H1 (cell line): Measurements from ENCODE around the gene ADCY1. TPM values are rescaled to one million over a fixed set of nuclear protein-coding genes. Genes with fewer than 3 reads are reported as not detected.
A peak's percentile ranks its signal among the peaks of the same experiment; 100 is the strongest.

Experiments
- CTCF ChIA-PET: fragments of 300-600 bp; sonication (Branson Sonifier 250); formaldehyde crosslinking; loops from one replicate; lab custom pipeline; 2021; ENCODE audit not compliant: partially characterized antibody; lab: Charles Lee
- POLR2A ChIA-PET: fragments of 300-600 bp; sonication (Branson Sonifier 250); formaldehyde crosslinking; loops from one replicate; lab custom pipeline; 2021; ENCODE audit warnings: inconsistent platforms; ENCODE audit not compliant: partially characterized antibody; lab: Charles Lee
- DNase-seq, 2 experiments: peaks; one replicate each; pipeline versions ENCODE4 v3.0.0 to v3.0.0-alpha.2; 2010 to 2022; ENCODE audit warnings: low spot score in 2 of 2, low read depth in 1 of 2, mixed read lengths in 1 of 2
- FAIRE-seq: peaks from 2 replicates; lab custom pipeline; 2011; peaks lifted over from hg19 to GRCh38; lab: Jason Lieb, UNC
- H2AFZ ChIP-seq: 2 replicates; pipeline ENCODE4 v1.8.1; 2012; ENCODE audit warnings: low read length, inconsistent platforms
- H2AK5ac ChIP-seq: 2 replicates; pipeline ENCODE4 v1.6.1; 2013; ENCODE audit warnings: low read depth, low read length
- H2BK120ac ChIP-seq: replicated peaks from 2 replicates; pipeline ENCODE3; 2013; ENCODE audit warnings: low read depth, low read length, inconsistent platforms
- H2BK12ac ChIP-seq: 2 replicates; pipeline ENCODE4 v1.6.1; 2013; ENCODE audit warnings: low read depth, low read length
- H2BK15ac ChIP-seq: 2 replicates; pipeline ENCODE4 v1.6.1; 2013; ENCODE audit warnings: low read length
- H2BK20ac ChIP-seq: 2 replicates; pipeline ENCODE4 v1.6.1; 2013; ENCODE audit warnings: low read length
- H2BK5ac ChIP-seq: 2 replicates; pipeline ENCODE4 v1.6.1; 2013; ENCODE audit warnings: low read depth, low read length
- H3K14ac ChIP-seq: 2 replicates; pipeline ENCODE4 v1.6.1; 2013; ENCODE audit warnings: inconsistent platforms; ENCODE audit not compliant: insufficient read length
- H3K18ac ChIP-seq: 2 replicates; pipeline ENCODE4 v1.6.1; 2013; ENCODE audit warnings: low read length; ENCODE audit errors: extremely low read depth
- H3K23ac ChIP-seq: 2 replicates; pipeline ENCODE4 v1.6.1; 2013; ENCODE audit warnings: inconsistent platforms; ENCODE audit not compliant: insufficient read length
- H3K23me2 ChIP-seq: 2 replicates; pipeline ENCODE4 v1.6.1; 2013; ENCODE audit warnings: low read depth, low read length
- H3K27ac ChIP-seq: 2 replicates; pipeline ENCODE4 v1.6.1; 2011; ENCODE audit warnings: low read depth, low read length, inconsistent platforms
- H3K27me3 ChIP-seq, 4 experiments: replicated peaks in 1 of 4; 1 replicate in 1 of 4; 2 replicates in 3 of 4; pipeline versions ENCODE4 v1.6.1 to v1.8.1; 2011 to 2013; ENCODE audit warnings: low read length in 3 of 4, mild to moderate bottlenecking in 3 of 4, inconsistent platforms in 2 of 4, mixed read lengths in 2 of 4, moderate library complexity in 1 of 4; ENCODE audit not compliant: control insufficient read depth in 3 of 4, insufficient read depth in 3 of 4; ENCODE audit errors: extremely low read depth in 1 of 4
- H3K36me3 ChIP-seq, 4 experiments: 2 replicates each; pipeline versions ENCODE4 v1.6.1 to v1.8.1; 2011 to 2013; ENCODE audit warnings: mild to moderate bottlenecking in 4 of 4, low read length in 3 of 4, moderate library complexity in 2 of 4, control low read depth in 1 of 4, inconsistent platforms in 1 of 4; ENCODE audit not compliant: insufficient read depth in 4 of 4, control insufficient read depth in 2 of 4
- H3K4ac ChIP-seq: replicated peaks from 2 replicates; pipeline ENCODE3; 2013; ENCODE audit warnings: low read length, low read depth, mixed read lengths, inconsistent platforms; ENCODE audit not compliant: insufficient read length
- H3K4me1 ChIP-seq, 4 experiments: replicated peaks in 1 of 4; 1 replicate in 1 of 4; 2 replicates in 3 of 4; pipeline versions ENCODE4 v1.6.1 to v1.8.1; 2011 to 2013; ENCODE audit warnings: low read length in 3 of 4, inconsistent platforms in 2 of 4, mixed read lengths in 1 of 4; ENCODE audit not compliant: insufficient read depth in 4 of 4, control insufficient read depth in 3 of 4
- H3K4me2 ChIP-seq, 2 experiments: 2 replicates each; pipeline versions ENCODE4 v1.6.1 to v1.8.1; 2011 to 2013; ENCODE audit warnings: low read depth in 2 of 2, low read length in 2 of 2, control low read depth in 1 of 2, inconsistent platforms in 1 of 2, mild to moderate bottlenecking in 1 of 2; ENCODE audit not compliant: insufficient read depth in 1 of 2
- H3K4me3 ChIP-seq, 4 experiments: fragments of 200-600, 300-600 bp in 1 of 4; sonication (generic), shearing (Covaris generic), sonication (Bioruptor Twin) in 1 of 4; 2 replicates each; pipeline versions ENCODE4 v1.5.1 to v1.8.1; 2011 to 2016; ENCODE audit warnings: low read length in 4 of 4, low read depth in 3 of 4, control low read depth in 2 of 4, inconsistent platforms in 2 of 4, mild to moderate bottlenecking in 2 of 4, mixed read lengths in 1 of 4, moderate library complexity in 1 of 4; ENCODE audit not compliant: insufficient read depth in 2 of 4; ENCODE audit errors: extremely low read depth in 1 of 4
- H3K56ac ChIP-seq: replicated peaks from 2 replicates; pipeline ENCODE3; 2013; ENCODE audit warnings: low read depth, mild to moderate bottlenecking, mixed read lengths, low read length, inconsistent platforms; ENCODE audit not compliant: insufficient read length
- H3K79me1 ChIP-seq: 2 replicates; pipeline ENCODE4 v1.6.1; 2013; ENCODE audit warnings: low read depth, low read length, control low read depth
- H3K79me2 ChIP-seq, 2 experiments: 2 replicates each; pipeline versions ENCODE4 v1.6.1 to v1.8.1; 2012 to 2013; ENCODE audit warnings: low read length in 2 of 2, mild to moderate bottlenecking in 2 of 2, inconsistent platforms in 1 of 2; ENCODE audit not compliant: insufficient read depth in 2 of 2, control insufficient read depth in 1 of 2
- H3K9ac ChIP-seq, 4 experiments: replicated peaks in 1 of 4; 1 replicate in 1 of 4; 2 replicates in 3 of 4; pipeline versions ENCODE4 v1.6.1 to v1.8.1; 2011 to 2013; ENCODE audit warnings: low read depth in 3 of 4, low read length in 3 of 4, control low read depth in 2 of 4, mild to moderate bottlenecking in 2 of 4, moderate library complexity in 2 of 4, inconsistent platforms in 1 of 4; ENCODE audit errors: extremely low read depth in 1 of 4
- H3K9me3 ChIP-seq, 2 experiments: 2 replicates each; pipeline versions ENCODE4 v1.6.1 to v1.8.1; 2012 to 2013; ENCODE audit warnings: mild to moderate bottlenecking in 2 of 2, moderate library complexity in 2 of 2, control low read depth in 1 of 2, inconsistent platforms in 1 of 2, low read depth in 1 of 2, low read length in 1 of 2, mixed read lengths in 1 of 2; ENCODE audit not compliant: insufficient read depth in 2 of 2
- H4K20me1 ChIP-seq, 2 experiments: replicated peaks in 1 of 2; 2 replicates each; pipeline versions ENCODE3 to v1.8.1; 2011 to 2013; ENCODE audit warnings: inconsistent platforms in 2 of 2, low read length in 2 of 2, mild to moderate bottlenecking in 1 of 2; ENCODE audit not compliant: insufficient read depth in 2 of 2, control insufficient read depth in 1 of 2
- H4K5ac ChIP-seq: 2 replicates; pipeline ENCODE4 v1.6.1; 2013; ENCODE audit warnings: low read length, low read depth, mixed read lengths, inconsistent platforms; ENCODE audit not compliant: insufficient read length
- H4K8ac ChIP-seq: 2 replicates; pipeline ENCODE4 v1.8.0; 2013; ENCODE audit warnings: mild to moderate bottlenecking, moderate library complexity, low read length, inconsistent platforms; ENCODE audit not compliant: insufficient read depth; ENCODE audit errors: extremely low read depth
- H4K91ac ChIP-seq: replicated peaks from 2 replicates; pipeline ENCODE3; 2013; ENCODE audit warnings: low read length, mixed read lengths, inconsistent platforms; ENCODE audit not compliant: insufficient read length
- BACH1 ChIP-seq: IDR thresholded peaks from 2 replicates; pipeline ENCODE4 v1.6.1; 2012; ENCODE audit warnings: low read length, improper control_type of control experiment
- BRCA1 ChIP-seq: IDR thresholded peaks from 2 replicates; pipeline ENCODE4 v1.6.1; 2012; ENCODE audit warnings: low read depth, low read length, improper control_type of control experiment
- CBX8 ChIP-seq: fragments of 300-800, 300-1000 bp; sonication (generic); IDR thresholded peaks from 2 replicates; pipeline ENCODE4 v1.7.1; 2016; ENCODE audit warnings: low read depth, low read length, borderline replicate concordance
- CEBPB ChIP-seq: IDR thresholded peaks from 2 replicates; pipeline ENCODE4 v1.6.1; 2012; ENCODE audit warnings: low read depth, low read length
- CTBP2 ChIP-seq: IDR thresholded peaks from 2 replicates; pipeline ENCODE4 v1.7.0; 2011; ENCODE audit warnings: borderline replicate concordance, mild to moderate bottlenecking, moderate library complexity, mixed read lengths, low read length; ENCODE audit not compliant: insufficient read depth, insufficient read length
- EP300 ChIP-seq, 2 experiments: IDR thresholded peaks; 1 replicate in 1 of 2; 2 replicates in 1 of 2; pipeline ENCODE4 v1.6.1; 2011 to 2012; ENCODE audit warnings: low read depth in 2 of 2, low read length in 2 of 2, mild to moderate bottlenecking in 2 of 2, borderline replicate concordance in 1 of 2, inconsistent platforms in 1 of 2, moderate library complexity in 1 of 2
- GABPA ChIP-seq: IDR thresholded peaks from 2 replicates; pipeline ENCODE4 v1.6.1; 2011; ENCODE audit warnings: mild to moderate bottlenecking, low read length, moderate library complexity, borderline replicate concordance; ENCODE audit not compliant: insufficient read depth
- HDAC2 ChIP-seq, 2 experiments: fragments of 300-600 bp in 1 of 2; sonication (generic) in 1 of 2; IDR thresholded peaks; 2 replicates each; pipeline ENCODE4 v1.6.1; 2011 to 2012; ENCODE audit warnings: low read depth in 2 of 2, low read length in 2 of 2, mild to moderate bottlenecking in 2 of 2, moderate library complexity in 2 of 2, borderline replicate concordance in 1 of 2, inconsistent platforms in 1 of 2
- PHF8 ChIP-seq: fragments of 200-600 bp; sonication (generic); conservative IDR thresholded peaks from 2 replicates; pipeline ENCODE4 v1.7.1; 2012; ENCODE audit warnings: low read depth, mild to moderate bottlenecking, inconsistent platforms, low read length, moderate library complexity
- POLR2A ChIP-seq, 2 experiments: IDR thresholded peaks; 1 replicate in 1 of 2; 2 replicates in 1 of 2; pipeline ENCODE4 v1.6.1; 2011; ENCODE audit warnings: low read depth in 2 of 2, low read length in 2 of 2, mild to moderate bottlenecking in 2 of 2; ENCODE audit errors: control extremely low read depth in 1 of 2
- POU5F1 ChIP-seq: IDR thresholded peaks from 2 replicates; pipeline ENCODE4 v1.6.1; 2011; ENCODE audit warnings: low read depth, mild to moderate bottlenecking, low read length, moderate library complexity
- SUZ12 ChIP-seq: fragments of 200-600 bp; sonication (generic); IDR thresholded peaks from 2 replicates; pipeline ENCODE4 v1.6.1; 2012; ENCODE audit warnings: mild to moderate bottlenecking, inconsistent platforms, low read length, moderate library complexity, mixed read lengths
- TEAD4 ChIP-seq: IDR thresholded peaks from 2 replicates; pipeline ENCODE4 v1.6.1; 2012; ENCODE audit warnings: low read depth, low read length, inconsistent platforms, mixed read lengths
- WGBS, 2 experiments: shearing (Covaris generic) in 1 of 2; methylation state at CpG; one replicate each; pipeline versions ENCODE4 v1.1.6 to v1.1.7; 2013 to 2015; ENCODE audit warnings: low lambda C conversion rate in 2 of 2, mixed read lengths in 2 of 2, inconsistent platforms in 1 of 2, low coverage in 1 of 2, missing lambda C conversion rate in 1 of 2; ENCODE audit not compliant: insufficient replicate concordance in 2 of 2, insufficient coverage in 1 of 2, insufficient read length in 1 of 2; ENCODE audit errors: extremely low coverage in 1 of 2, missing lambda C conversion rate in 1 of 2; 5-methylcytosine and 5-hydroxymethylcytosine counted together
- polyA plus RNA-seq, 7 experiments: library from polyadenylated mRNA; depleted of rRNA in 3 of 7; stranded (reverse) in 5 of 7; unstranded in 2 of 7; fragments of >200 nt in 5 of 7; fragments of 200-250 nt in 2 of 7; gene quantifications; 1 replicate in 5 of 7; 2 replicates in 1 of 7; 4 replicates in 1 of 7; pipeline versions ENCODE4 v1.2.1 to v1.2.3, GENCODE V29; 2011 to 2013; ENCODE audit warnings: missing spikeins in 2 of 7, mixed read lengths in 2 of 7
- total RNA-seq: library from RNA; stranded (reverse); fragmentation: NEBNext Ultra II Directional; extraction: Animal tissue kit (Norgen Biotek cat#: 25700); gene quantifications from 2 replicates; pipeline ENCODE4 v1.2.1, GENCODE V29; 2021

Gene ADCY1
- total and polyA plus RNA-seq, 2 of the 8 experiments (the other 6 are each of a cell fraction or from before 2014, with no cell fraction given): 7.9 to 26.9 TPM

GRCh38 chr7:45597286-45597984 lies 23.3 kb downstream of the ADCY1 start:
- Histone ChIP-seq H3K4ac (no peak overlapping the region), H2AK5ac (no peak overlapping the region), H3K27ac (no peak overlapping the region), H4K91ac (no peak overlapping the region), H4K20me1 (peaks cover 0 to 4% of the 10 kb centered on the region in 2 experiments), H4K8ac (no peak overlapping the region), H2BK120ac (no peak overlapping the region), H3K79me2 (no peaks in the 10 kb centered on the region), H2BK5ac (no peak overlapping the region), H3K36me3 (no peaks in the 10 kb centered on the region; a peak in 2 of 8 replicates), H3K27me3 (no peaks in the 10 kb centered on the region), H3K56ac (no peak overlapping the region), H4K5ac (no peak overlapping the region), H3K79me1 (no peaks in the 10 kb centered on the region; the same call in 1 of the 2 replicates), H3K9me3 (no peaks in the 10 kb centered on the region), H3K9ac (no peak overlapping the region; a peak in 1 of 7 replicates), H3K4me3 (no peak overlapping the region), H2BK15ac (no peak overlapping the region), H3K4me2 (no peak overlapping the region), H3K18ac (no peak overlapping the region), H3K23ac (no peak overlapping the region), H3K23me2 (peaks cover 3% of the 10 kb centered on the region; the same call in 1 of the 2 replicates), H3K14ac (no peak overlapping the region), H2BK20ac (no peak overlapping the region), H2AFZ (no peak overlapping the region), H3K4me1 (peaks cover 0 to 9% (median 1%) of the 10 kb centered on the region in 4 experiments; a peak in 3 of 7 replicates), H2BK12ac (no peak overlapping the region)
- FAIRE-seq: no peak
- POLR2A ChIA-PET: no interaction called here
- CTCF ChIA-PET: interaction anchor here (0.8 to 2.2 kb wide), 3 partner anchors 15 to 158 kb away, joined by 3 to 6 read pairs (median 6); no protein-coding TSS in a partner anchor
- DNase-seq: peak in 1 of 2 experiments; percentile 36
- 89% methylated on average over 9 of the region's 9 CpGs; no CpG with 5 or more reads in 1 of the 2 experiments for WGBS, 2 experiments
- no peak for TF ChIP-seq HDAC2 (IDR thresholded peaks at IDR 0.05; ENCODE audit: borderline replicate concordance in 1 of 2, low read depth in 2 of 2, low read length in 2 of 2)
- no peak for TF ChIP-seq PHF8
- TF ChIP-seq CBX8: no peak
- no peak for TF ChIP-seq EP300 (IDR thresholded peaks at IDR 0.05; ENCODE audit: borderline replicate concordance in 1 of 2, low read depth in 2 of 2, low read length in 2 of 2)
- no peak for TF ChIP-seq BRCA1
- TF ChIP-seq CEBPB: no peak
- TF ChIP-seq POLR2A (IDR thresholded peaks at IDR 0.05; ENCODE audit: control extremely low read depth in 1 of 2, low read depth in 2 of 2, low read length in 2 of 2): no peak
- no peak for TF ChIP-seq TEAD4
- no peak for TF ChIP-seq CTBP2
- no peak for TF ChIP-seq SUZ12
- TF ChIP-seq BACH1: no peak
- TF ChIP-seq POU5F1: no peak
- TF ChIP-seq GABPA: no peak
